IPS DF 6.9 (cell line): ENCODE data around the gene TTLL5.

Experiments
- DNase-seq: peaks from one replicate; pipeline ENCODE4 v3.0.0-alpha.2; 2013; ENCODE audit warnings: low read depth, low spot score
- H3K27ac ChIP-seq: one replicate; pipeline ENCODE4 v1.5.1; 2013; ENCODE audit warnings: low read length, control low read depth
- H3K27me3 ChIP-seq: 2 replicates; pipeline ENCODE4 v1.6.1; 2013; ENCODE audit warnings: mild to moderate bottlenecking, low read length; ENCODE audit not compliant: control insufficient read depth, insufficient read depth
- H3K36me3 ChIP-seq: 2 replicates; pipeline ENCODE4 v1.6.1; 2013; ENCODE audit warnings: low read length; ENCODE audit not compliant: control insufficient read depth, insufficient read depth
- H3K4me1 ChIP-seq: 2 replicates; pipeline ENCODE4 v1.6.1; 2013; ENCODE audit warnings: low read length; ENCODE audit not compliant: control insufficient read depth, insufficient read depth
- H3K4me3 ChIP-seq: 2 replicates; pipeline ENCODE4 v1.5.1; 2013; ENCODE audit warnings: mild to moderate bottlenecking, low read length
- H3K9me3 ChIP-seq: 2 replicates; pipeline ENCODE4 v1.6.1; 2013; ENCODE audit warnings: low read length, inconsistent platforms; ENCODE audit not compliant: control insufficient read depth, insufficient read depth
- WGBS: extraction: QIAGEN DNeasy Blood & Tissue Kit; methylation state at CpG from one replicate; pipeline ENCODE4 v1.1.7; 2013; ENCODE audit warnings: mixed read lengths, missing lambda C conversion rate; ENCODE audit not compliant: insufficient read length, insufficient coverage; 5-methylcytosine and 5-hydroxymethylcytosine counted together

TTLL5 gene

DNA sequence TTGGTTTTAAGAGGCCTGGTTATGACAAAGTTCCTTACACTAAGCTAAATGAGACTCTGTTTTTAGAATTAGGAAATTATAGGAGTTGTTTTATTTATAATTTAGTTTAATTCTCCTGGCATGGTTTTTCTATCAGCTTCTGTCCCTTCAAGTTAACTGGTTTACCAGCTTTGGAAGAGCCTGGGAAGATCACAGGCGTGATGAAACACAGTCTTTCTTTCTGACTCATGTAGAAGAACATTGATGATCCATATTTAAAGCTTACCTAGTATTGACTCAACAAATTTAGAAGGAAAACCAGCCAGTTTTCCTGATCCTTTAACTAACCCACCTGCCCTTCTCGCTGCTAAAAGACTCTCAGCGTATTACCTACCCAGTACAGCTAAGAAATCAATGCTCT lies 165.6 kb downstream of the TTLL5 start:
- H3K27ac ChIP-seq: no peak overlapping the region
- DNase-seq: no peak
- no peak overlapping the region for H3K4me3 ChIP-seq
- no peaks in the 10 kb centered on the region for H3K27me3 ChIP-seq
- WGBS: no CpG with 5 or more reads among the region's 3 CpGs
- H3K4me1 ChIP-seq: no peaks in the 10 kb centered on the region
- H3K36me3 ChIP-seq: no peaks in the 10 kb centered on the region
- no peaks in the 10 kb centered on the region for H3K9me3 ChIP-seq

DNA sequence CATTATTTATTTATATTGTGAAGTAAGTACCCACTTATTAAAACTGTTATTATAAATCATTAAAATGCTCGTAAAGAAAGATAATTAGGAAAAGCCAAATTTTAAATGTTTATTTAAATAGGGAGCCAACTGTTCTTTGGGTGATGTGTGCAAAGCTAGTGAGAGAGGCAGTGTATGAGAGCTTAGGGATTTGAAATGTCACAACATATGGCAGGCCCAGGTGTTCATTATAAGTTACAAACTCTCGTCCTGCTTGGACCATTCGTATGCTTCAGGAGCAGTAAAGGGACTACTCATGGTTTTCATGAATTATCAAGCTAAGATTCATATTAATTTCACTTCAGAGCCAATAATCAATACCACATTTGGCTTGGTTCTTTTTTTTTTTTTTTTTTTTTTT lies 166.3 kb downstream of the TTLL5 start:
- no peaks in the 10 kb centered on the region for H3K27me3 ChIP-seq
- no peak for DNase-seq
- H3K4me3 ChIP-seq: no peak overlapping the region
- WGBS: no CpG with 5 or more reads among the region's 3 CpGs
- H3K36me3 ChIP-seq: no peaks in the 10 kb centered on the region
- H3K27ac ChIP-seq: no peak overlapping the region
- H3K4me1 ChIP-seq: no peaks in the 10 kb centered on the region
- H3K9me3 ChIP-seq: no peaks in the 10 kb centered on the region

DNA sequence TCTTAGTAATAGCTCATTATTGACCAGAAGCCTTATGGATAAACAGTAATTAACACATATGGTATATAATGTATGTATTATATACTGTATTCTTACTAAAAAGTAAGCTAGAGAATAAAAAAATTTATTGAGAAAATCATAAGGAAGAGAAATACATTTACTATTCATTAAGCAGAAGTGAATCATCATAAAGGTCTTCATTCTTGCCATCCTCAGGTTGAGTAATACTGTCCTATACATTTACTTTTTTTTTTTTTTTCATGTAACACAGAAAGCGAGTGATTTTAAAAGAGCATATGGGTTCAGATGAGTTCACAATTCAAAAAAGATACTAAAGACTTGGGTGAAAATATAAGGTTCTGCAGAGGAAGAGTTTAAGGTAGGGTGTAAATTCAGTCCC lies 168.3 kb downstream of the TTLL5 start:
- H3K9me3 ChIP-seq: no peaks in the 10 kb centered on the region
- H3K27ac ChIP-seq: no peak overlapping the region
- no CpG with 5 or more reads among the region's 1 CpG for WGBS
- no peaks in the 10 kb centered on the region for H3K36me3 ChIP-seq
- H3K4me3 ChIP-seq: no peak overlapping the region
- no peak for DNase-seq
- H3K4me1 ChIP-seq: no peaks in the 10 kb centered on the region
- H3K27me3 ChIP-seq: no peaks in the 10 kb centered on the region

DNA sequence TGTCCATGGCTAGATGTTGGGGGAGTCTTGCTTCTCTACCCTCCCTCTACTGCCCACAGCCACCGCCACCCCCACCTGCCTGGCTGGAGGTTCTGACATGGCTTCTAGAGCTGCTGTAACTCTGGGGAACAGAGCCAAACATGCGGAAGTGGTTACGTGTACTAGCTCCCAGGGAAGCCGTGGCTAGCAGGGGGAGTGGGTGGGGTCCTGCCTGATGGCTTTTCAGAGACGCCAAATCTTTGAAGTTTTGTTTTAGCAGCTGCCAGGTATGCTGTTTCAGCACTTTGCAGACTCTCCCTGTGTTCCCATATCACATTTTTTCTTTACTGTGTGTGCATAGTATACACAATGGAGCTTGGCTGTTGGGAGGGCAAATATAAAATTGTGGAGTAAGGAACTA lies 170.4 kb downstream of the TTLL5 start:
- H3K27me3 ChIP-seq: no peaks in the 10 kb centered on the region
- no peaks in the 10 kb centered on the region for H3K9me3 ChIP-seq
- no peak overlapping the region for H3K27ac ChIP-seq
- no CpG with 5 or more reads among the region's 5 CpGs for WGBS
- H3K4me1 ChIP-seq: no peaks in the 10 kb centered on the region
- no peak for DNase-seq
- H3K4me3 ChIP-seq: no peak overlapping the region
- no peaks in the 10 kb centered on the region for H3K36me3 ChIP-seq

DNA sequence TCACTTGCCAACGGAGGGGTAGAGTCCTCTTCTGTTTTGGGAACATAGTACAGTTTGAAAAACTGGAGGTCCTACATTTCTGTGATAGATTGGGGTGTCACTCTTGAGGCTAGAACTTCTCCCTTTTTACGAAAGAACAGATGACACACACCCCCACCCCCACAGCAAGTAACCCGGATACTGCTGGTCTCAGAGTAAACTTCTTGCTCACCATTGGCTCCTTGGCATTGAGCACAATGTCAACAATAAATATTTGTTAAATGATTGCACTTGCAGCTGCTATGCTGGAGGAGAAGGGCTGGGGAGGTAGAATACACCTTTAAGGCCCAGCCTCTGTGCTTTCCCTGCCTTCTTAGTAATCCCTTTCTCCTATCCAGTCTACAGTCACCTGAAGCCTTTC lies 170.9 kb downstream of the TTLL5 start:
- Histone ChIP-seq H3K9me3 (no peaks in the 10 kb centered on the region), H3K36me3 (no peaks in the 10 kb centered on the region), H3K4me3 (no peak overlapping the region), H3K4me1 (no peaks in the 10 kb centered on the region), H3K27me3 (no peaks in the 10 kb centered on the region), H3K27ac (no peak overlapping the region)
- WGBS: no CpG with 5 or more reads among the region's 3 CpGs
- DNase-seq: no peak

DNA sequence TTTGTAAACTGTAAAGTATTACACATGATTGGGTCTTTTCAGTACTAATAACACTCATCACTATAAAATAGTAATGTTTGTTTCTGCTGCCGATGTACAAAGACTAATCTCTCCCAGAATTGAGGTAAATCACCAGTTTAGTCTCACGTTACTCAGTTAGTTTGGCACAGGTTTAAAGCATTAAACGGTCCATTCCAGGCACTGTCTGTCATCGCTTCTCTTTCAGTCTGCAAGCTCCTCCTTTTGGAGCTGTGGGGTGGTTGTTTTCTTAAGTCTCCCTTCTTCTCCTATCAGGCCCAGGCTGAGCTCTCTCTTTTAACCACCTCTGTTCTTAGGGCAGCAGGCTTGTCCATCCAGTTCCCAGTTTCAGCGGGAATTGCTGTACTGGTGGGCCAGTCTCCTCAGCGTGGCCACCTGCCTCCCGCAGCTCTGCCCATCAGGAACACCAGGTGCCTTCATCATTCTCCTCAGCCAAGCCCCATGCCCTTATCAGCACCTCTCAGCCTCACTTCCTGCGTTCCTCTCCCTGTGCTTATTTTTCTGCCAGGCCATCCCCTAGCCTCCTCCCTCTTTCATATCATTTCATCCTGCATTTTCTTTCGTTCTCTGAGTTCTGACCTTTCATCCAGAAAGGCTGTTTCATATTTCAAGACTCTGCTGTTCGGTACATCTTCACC lies 171.7 kb downstream of the TTLL5 start:
- WGBS: no CpG with 5 or more reads among the region's 10 CpGs
- H3K27ac ChIP-seq: no peak overlapping the region
- H3K36me3 ChIP-seq: no peaks in the 10 kb centered on the region
- DNase-seq: no peak
- no peaks in the 10 kb centered on the region for H3K9me3 ChIP-seq
- no peak overlapping the region for H3K4me3 ChIP-seq
- no peaks in the 10 kb centered on the region for H3K27me3 ChIP-seq
- no peaks in the 10 kb centered on the region for H3K4me1 ChIP-seq

DNA sequence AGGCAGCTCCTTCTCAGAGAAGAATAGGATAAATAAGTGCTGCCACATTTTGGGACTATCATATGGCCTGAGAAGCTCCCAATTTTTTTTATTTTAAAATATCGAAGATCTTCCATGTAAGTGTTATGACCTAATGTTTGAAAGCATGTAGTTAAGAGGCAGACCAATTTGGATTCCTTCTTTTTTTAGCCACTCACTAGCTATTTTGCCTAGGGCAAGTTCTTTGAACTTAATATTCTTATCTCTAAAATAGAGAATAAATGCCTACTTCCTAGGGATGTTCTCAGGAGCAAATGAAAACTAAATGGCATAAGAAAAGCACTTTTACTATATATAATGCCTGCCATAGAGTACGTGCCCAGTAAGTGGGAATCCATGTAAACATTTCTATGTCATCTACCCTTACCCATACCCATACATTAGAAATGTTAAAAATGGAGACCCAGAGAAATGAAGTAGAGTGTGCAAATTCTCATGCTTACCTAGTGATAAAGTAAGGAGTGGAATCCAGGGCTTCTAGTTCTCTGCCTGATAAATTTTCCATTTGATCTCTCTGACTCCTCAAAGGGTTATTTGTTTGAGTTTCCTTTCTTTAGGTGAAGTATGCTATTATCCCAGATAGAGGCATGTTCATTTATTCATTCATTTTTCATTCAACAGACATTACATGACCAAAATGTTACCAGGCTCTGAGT lies 172.4 kb downstream of the TTLL5 start:
- Histone ChIP-seq H3K36me3 (no peaks in the 10 kb centered on the region), H3K4me1 (no peaks in the 10 kb centered on the region), H3K27ac (no peak overlapping the region), H3K27me3 (no peaks in the 10 kb centered on the region), H3K9me3 (no peaks in the 10 kb centered on the region), H3K4me3 (no peak overlapping the region)
- no peak for DNase-seq
- WGBS: no CpG with 5 or more reads among the region's 2 CpGs

DNA sequence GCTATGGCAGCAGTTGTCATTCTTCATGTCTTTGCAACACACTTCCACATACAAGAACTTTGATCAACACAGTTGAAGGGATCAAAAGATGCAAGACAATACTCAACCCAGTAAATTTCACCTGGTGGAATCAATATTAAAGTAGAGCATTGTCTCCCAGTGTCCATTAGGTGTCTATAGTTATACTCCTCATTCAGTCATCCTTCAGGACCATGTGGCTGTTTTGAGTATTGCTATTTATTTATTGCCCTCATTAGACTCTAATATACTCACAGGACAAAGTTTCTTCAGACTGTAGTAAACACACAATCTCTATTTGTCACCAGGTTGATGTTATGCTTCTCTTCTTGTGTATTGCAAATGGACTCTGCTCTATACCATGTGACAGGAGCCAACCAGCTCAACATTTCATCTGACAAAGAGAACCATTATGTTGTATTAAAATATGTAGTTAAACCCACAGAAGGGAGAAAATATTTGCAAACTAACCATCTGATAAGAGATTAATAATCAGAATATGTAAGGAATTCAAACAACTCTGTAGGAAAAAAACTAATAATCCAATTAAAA lies 174.2 kb downstream of the TTLL5 start:
- Histone ChIP-seq H3K36me3 (no peaks in the 10 kb centered on the region), H3K27ac (no peak overlapping the region), H3K27me3 (no peaks in the 10 kb centered on the region), H3K9me3 (no peaks in the 10 kb centered on the region), H3K4me1 (no peaks in the 10 kb centered on the region), H3K4me3 (no peak overlapping the region)
- DNase-seq: no peak

DNA sequence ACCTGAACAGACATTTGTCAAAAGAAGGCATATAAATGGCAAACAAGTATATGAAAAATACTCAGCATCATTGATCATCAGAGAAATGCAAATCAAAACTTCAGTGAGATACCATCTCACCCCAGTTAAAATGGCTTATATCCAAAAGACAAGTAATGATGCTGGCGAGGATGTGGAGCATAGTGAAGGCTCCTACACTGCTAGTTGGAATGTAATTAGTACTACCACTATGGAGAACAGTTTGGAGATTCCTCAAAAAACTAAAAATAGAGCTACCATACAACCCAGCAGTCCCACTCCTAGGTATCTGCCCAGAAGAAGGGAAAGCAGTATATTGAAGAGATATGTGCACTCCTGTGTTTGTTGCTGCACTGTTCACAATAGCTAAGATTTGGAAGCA lies 174.7 kb downstream of the TTLL5 start:
- no peak overlapping the region for H3K4me3 ChIP-seq
- no CpG with 5 or more reads among the region's 1 CpG for WGBS
- H3K27ac ChIP-seq: no peak overlapping the region
- no peaks in the 10 kb centered on the region for H3K27me3 ChIP-seq
- DNase-seq: no peak
- no peaks in the 10 kb centered on the region for H3K9me3 ChIP-seq
- H3K4me1 ChIP-seq: no peaks in the 10 kb centered on the region
- no peaks in the 10 kb centered on the region for H3K36me3 ChIP-seq

DNA sequence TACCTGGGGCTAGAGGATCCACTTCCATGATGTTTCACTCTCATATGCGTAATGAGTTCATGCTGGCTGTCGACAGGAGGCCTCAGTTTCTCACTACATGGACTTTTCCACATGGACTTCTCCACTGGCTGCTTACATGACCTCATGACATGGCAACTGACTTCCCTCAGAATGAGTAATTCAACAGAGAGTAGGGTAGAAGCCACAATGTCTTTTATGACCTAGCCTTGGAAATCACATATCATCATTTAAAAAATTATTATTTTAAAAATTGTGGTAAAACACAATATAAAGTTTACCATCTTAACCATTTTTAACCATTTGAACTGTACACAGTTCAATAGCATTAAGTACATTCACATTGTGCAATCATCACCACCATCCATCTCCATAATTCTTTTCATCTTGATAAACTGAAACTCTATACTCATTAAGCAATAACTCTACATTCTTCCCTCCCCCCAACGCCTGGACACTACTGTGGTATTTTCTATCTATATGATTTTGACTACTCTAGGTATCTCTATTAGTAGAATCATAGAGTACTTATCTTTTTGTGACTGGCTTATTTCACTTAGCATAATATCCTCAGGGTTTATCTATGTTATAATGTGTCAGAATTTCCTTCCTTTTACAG lies 176.2 kb downstream of the TTLL5 start:
- H3K4me1 ChIP-seq: no peaks in the 10 kb centered on the region; the same call in 1 of the 2 replicates
- no CpG with 5 or more reads among the region's 3 CpGs for WGBS
- DNase-seq: no peak

More for the DNA sequence above, 176.2 kb downstream of the TTLL5 start:
- Histone ChIP-seq H3K4me3 (no peak overlapping the region), H3K27me3 (no peaks in the 10 kb centered on the region), H3K9me3 (no peaks in the 10 kb centered on the region), H3K27ac (no peak overlapping the region), H3K36me3 (no peaks in the 10 kb centered on the region)
